Renal pelvis (tissue), 4 donors: Measurements from ENCODE around the gene TMEM179. TPM values are rescaled to one million over a fixed set of nuclear protein-coding genes. Genes with fewer than 3 reads are reported as not detected.

Experiments
- DNase-seq: peaks from one replicate; pipeline ENCODE4 v3.0.0-alpha.2; 2013
- polyA plus RNA-seq, 3 donors: library from polyadenylated mRNA; unstranded; fragments of 120-200 nt; gene quantifications; one replicate each; pipeline ENCODE4 v1.2.1, GENCODE V29; 2013; ENCODE audit not compliant: insufficient read length in 3 of 3

The TMEM179 gene
- polyA plus RNA-seq, 3 donors, result 1.1 to 2.0 (median 1.3) TPM

- DNase-seq, result no peak
These were observed 47.5 kb downstream of the TMEM179 start for GRCh38 chr14:104557086-104557485.

DNA sequence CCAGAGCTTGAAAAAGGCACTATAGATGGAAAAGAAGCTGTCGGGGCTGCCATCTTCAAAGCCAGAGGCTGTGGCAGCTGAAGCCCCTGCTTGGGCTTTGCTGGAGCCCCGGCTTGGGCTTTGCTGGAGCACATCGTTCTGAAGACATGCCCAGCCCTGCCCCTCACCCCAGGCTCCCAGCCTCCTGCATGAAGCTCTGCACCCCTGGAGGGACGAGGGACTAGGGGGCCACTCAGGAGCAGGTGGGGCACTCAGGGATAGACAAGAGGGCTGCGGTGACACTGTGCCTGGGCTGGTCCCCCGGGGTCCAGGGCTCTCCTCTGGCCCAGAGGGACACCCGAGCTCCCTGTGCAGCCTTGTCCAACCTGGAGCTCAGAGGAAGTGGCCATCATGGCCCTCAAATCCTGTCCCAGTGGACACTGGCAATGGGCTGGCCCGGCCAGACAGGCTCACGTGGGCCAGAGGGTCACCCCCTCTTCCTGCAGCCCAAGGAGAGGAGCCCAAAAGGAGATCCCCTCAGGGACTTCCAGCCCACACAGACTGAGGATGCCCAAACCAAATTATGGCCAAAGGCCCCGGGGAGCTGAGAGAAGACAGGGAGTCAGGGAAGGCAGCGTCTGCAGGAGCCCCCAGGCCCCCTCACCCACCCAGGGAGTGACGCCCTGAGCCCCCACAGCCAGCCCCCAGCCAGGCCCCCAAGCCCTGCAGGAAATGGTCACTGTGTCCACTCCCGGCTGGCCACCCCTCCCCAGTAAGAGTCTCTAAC lies 48.1 kb downstream of the TMEM179 start:
- no peak for DNase-seq

- DNase-seq, result no peak
These were observed 48.9 kb downstream of the TMEM179 start for GRCh38 chr14:104555430-104556255.

- DNase-seq, result no peak
These were observed 49.8 kb downstream of the TMEM179 start for GRCh38 chr14:104554608-104555429.

DNA sequence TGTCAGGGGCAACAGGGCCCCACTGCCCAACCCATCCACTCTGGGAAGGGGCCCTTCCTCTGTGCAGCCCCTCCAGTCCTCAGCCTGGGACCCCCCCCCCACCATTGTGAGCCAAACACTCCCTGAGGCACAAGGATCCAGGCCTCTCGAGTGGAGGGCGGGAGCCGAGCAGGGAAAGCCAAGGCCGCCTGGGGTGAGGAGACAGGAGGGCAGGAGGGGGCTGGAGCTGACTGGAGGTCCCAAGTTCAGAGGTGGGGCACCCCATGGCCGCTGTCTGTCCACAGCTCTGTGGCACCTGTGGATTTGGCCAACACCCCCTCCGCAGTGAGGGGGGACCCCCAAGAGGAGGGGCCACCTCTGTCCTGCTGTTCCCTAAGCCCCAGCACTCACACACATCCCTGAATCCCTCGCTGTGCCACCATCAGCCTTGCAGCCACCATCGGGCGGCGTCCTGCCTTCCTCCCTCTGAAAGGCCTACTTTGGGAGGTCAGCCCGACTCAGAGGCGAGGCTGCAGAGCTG lies 50.4 kb downstream of the TMEM179 start:
- no peak for DNase-seq

DNA sequence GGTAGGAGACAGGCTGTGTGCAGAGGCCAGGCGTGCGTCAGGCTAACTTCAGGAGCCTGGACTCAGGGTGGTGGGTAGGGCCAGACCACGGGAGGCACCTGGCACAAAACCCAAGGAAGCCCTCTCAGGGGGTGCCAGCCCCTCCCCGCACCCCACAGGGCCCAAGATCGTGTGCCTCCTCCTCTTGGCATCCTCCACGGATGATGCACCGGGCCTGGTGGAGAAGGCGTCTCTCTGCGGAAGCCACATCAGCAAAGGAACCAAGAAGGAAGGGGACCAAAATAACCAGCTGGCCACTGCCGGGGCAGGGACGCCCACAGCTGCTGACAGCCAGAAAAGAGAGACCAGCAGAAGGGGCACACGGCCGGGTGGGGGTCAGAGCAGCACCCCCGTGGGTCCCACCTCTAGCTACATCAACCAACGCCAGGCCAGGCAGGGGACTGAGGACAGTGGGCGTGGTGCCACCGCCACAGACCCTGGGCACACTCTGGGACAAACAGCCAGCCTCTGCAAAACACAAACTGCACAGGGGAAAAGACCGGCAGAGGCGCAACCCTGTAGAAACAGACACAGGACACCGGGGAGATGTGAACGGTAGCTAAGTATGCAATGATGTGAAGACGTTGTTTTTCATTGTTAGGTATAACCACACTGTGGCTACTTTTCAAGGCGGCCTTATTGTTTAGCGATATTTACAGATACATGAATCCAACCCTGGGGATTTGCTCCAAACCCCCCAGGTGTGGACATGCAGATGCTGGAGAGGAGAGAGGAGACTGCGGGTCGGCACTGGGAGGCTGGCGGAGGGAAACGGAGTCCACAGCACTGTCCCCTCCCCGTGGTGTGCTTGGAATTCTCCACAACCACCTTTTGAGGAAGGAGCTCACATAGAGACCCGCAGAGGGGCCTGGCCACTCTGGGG lies 51.1 kb downstream of the TMEM179 start:
- no peak for DNase-seq

DNA sequence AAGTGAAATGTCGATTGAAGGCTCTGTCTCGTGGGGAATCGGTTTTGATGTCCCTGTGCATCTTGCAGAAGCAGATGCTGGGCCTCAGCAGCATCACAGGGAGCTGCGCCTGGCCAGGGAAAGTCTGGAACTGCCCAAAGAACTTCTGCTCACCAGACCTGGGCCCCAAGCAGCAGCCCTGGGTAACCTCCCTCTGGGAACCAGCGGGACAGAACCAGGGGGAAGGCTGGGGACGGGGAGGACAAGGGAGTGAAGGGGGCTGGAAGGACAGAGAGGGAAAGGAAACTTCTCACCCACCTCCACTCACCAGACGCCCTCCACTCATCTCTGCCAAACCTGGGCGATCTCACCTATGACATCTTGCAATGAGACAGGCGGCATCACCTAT lies 51.8 kb downstream of the TMEM179 start:
- no peak for DNase-seq

- DNase-seq, result no peak
These were observed 52.5 kb downstream of the TMEM179 start for GRCh38 chr14:104551851-104552737.

DNA sequence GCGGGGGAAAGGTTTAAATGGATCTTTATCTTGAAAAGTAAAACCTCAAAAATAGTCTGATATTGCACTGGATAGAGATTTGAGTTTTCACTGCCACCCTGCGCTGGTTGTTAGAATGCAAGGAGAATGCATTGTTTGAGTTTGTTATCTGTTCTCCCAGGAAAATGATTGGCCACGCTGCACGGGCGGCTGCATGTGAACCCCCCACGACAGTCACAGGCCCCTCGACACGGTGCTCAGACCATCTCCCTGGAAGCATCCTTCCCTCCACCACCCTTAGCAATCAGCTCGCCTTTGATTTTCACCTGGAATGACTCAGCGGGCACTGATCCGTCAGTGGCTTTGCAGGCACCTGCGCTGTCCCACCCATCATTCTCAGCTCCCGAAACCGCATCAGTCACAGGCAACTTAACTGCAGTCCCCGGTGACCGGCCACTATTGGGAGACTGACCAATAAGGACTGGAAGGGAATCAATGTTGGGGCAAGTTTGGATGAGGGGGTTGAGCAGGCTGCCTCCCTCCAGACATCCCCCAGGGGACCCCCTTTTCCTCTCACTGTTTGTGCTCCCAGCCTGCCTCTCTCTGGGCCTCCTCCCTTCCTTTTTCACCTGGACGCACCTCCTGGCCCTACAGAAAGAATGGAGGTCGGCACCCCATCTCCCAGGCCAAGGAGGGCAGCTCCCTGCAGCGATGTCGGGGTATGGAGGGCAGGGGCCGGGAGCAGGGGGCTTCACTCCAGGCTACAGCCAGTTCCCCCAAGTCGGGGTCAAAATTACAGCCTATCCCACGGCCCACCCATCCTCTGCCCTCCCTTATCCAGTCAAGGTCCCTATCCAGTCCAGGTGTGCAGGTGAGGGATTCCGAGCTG lies 53.5 kb downstream of the TMEM179 start:
- DNase-seq, result no peak

GRCh38 chr14:104550340-104550860 lies 54.2 kb downstream of the TMEM179 start:
- DNase-seq, result no peak

- DNase-seq, result no peak
These were observed 54.8 kb downstream of the TMEM179 start for GRCh38 chr14:104549536-104550339.

GRCh38 chr14:104548802-104549535 lies 55.6 kb downstream of the TMEM179 start:
- DNase-seq, result no peak

DNA sequence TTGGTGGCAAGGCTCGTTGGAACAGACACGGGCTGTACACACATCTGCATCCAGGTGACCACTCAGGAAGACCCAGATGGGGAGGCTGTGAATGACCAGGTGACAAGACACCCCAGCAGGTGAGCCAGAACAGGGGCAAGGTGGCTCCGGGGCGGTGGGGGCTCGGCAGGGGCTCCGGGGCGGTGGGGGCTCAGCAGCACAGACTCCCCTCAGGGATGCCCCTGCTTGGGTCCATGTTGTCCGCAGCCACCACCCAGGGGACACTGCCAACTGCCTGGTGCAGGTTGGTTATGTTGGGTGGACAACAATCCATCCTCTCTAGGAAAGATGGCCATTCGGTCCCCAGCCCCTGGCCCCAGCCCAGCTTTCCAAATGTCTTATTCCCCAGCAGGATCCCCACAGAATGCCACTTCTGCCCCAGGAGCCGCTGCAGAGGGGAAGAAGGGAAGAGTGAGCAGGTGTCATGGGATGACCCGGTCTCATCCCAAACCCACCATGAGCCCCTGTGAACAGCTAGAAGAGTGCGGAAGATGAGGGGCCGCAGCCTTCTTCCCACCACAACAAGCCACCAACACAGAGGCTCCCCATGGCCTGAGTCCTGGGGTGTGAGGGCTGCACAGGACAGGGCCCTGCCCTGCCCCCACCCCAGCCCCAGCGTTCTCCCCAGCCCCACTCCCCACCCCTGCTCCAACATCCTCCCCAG lies 56.4 kb downstream of the TMEM179 start:
- no peak for DNase-seq

DNA sequence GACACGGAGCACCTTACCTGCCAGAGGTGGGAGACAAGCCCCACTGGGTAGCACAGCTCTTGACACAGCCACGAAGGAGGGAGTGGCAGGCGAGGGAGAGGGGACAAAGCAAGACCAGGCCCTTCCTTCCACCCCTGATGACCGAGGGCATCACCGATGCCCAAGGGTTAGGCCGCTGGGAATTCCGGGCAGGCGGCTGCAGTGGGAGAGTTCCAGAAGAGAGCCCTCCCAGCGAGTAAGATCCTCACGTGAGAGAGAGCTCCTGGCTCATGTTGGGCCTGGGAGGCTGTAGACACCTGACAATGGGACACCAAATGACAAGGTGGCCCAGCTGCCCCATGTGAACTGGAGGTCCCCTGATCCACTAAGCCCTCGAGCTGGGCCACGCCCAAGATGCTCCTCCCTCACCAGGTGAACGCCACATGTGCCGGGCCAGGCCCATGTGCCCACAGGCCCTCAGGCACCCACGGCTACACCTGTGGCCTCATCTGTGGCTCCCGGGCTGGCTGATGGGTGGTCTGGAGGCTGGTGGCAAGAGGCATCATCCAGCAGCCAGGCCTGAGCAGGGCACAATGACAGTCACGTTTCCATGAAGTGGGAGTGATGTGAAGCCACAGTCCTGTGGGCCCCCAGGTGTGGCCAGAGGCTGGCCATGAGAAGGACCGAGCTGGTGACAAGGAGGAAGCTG lies 57.1 kb downstream of the TMEM179 start:
- no peak for DNase-seq

GRCh38 chr14:104546591-104547309 lies 57.8 kb downstream of the TMEM179 start:
- DNase-seq, result no peak
